A673 (cell line): ENCODE measurements around the gene NOL11. TPM values are rescaled to one million over a fixed set of nuclear protein-coding genes. Genes with fewer than 3 reads are reported as not detected.

Experiments
- BruUV-seq: library from RNA; stranded (reverse); fragments of 400-500 nt; replicated peaks from 2 replicates; lab custom pipeline; 2021; lab: Mats Ljungman, UMichigan
- CTCF ChIA-PET: fragments of 300-600 bp; sonication (Branson Sonifier 250); formaldehyde crosslinking; loops from one replicate; lab custom pipeline; 2022; ENCODE audit warnings: antibody characterized with exemption; lab: Charles Lee
- POLR2A ChIA-PET: fragments of 300-600 bp; sonication (Branson Sonifier 250); formaldehyde crosslinking; loops from one replicate; lab custom pipeline; 2022; ENCODE audit warnings: antibody characterized with exemption; ENCODE audit not compliant: low non-redundant PET; lab: Charles Lee
- DNase-seq: peaks from one replicate; pipeline ENCODE4 v3.0.0-alpha.2; 2015; ENCODE audit warnings: low spot score
- H3K27ac ChIP-seq: fragments of 200-600 bp; sonication (generic); 2 replicates; pipeline ENCODE4 v1.5.1; 2016; ENCODE audit warnings: mixed run types, low read depth, mild to moderate bottlenecking, mixed read lengths, antibody characterized with exemption, low read length; ENCODE audit not compliant: poor library complexity, severe bottlenecking
- H3K27me3 ChIP-seq: fragments of 200-600 bp; sonication (generic); replicated peaks from 2 replicates; pipeline ENCODE4 v1.6.1; 2017; ENCODE audit warnings: mixed run types, low read depth, mild to moderate bottlenecking, mixed read lengths, antibody characterized with exemption, low read length; ENCODE audit not compliant: insufficient read depth, poor library complexity
- H3K36me3 ChIP-seq: fragments of 200-600 bp; sonication (generic); 2 replicates; pipeline ENCODE4 v1.6.1; 2016; ENCODE audit warnings: mixed run types, mild to moderate bottlenecking, mixed read lengths, antibody characterized with exemption, low read length; ENCODE audit not compliant: insufficient read depth, poor library complexity, severe bottlenecking
- H3K4me1 ChIP-seq: fragments of 200-600 bp; sonication (generic); 2 replicates; pipeline ENCODE4 v1.6.1; 2017; ENCODE audit warnings: mixed run types, mild to moderate bottlenecking, mixed read lengths, antibody characterized with exemption, low read length; ENCODE audit not compliant: insufficient read depth, poor library complexity, severe bottlenecking
- H3K4me3 ChIP-seq: fragments of 200-600 bp; sonication (generic); 2 replicates; pipeline ENCODE4 v1.5.1; 2016; ENCODE audit warnings: low read depth, mixed run types, mild to moderate bottlenecking, mixed read lengths, low read length; ENCODE audit not compliant: poor library complexity, severe bottlenecking
- H3K9me3 ChIP-seq: fragments of 200-600 bp; sonication (generic); 2 replicates; pipeline ENCODE4 v1.6.1; 2016; ENCODE audit warnings: mixed run types, low read depth, mild to moderate bottlenecking, mixed read lengths, antibody characterized with exemption, low read length; ENCODE audit not compliant: poor library complexity, severe bottlenecking
- CTCF ChIP-seq: fragments of 300-800, 200-600 bp; sonication (generic); conservative IDR thresholded peaks from 2 replicates; pipeline ENCODE4 v1.5.1; 2017; ENCODE audit warnings: low read depth, mild to moderate bottlenecking, antibody characterized with exemption, low read length, moderate library complexity, mixed read lengths
- EZH2 ChIP-seq: fragments of 200-600 bp; sonication (generic); IDR thresholded peaks from 2 replicates; pipeline ENCODE4 v1.6.1; 2017; ENCODE audit warnings: borderline replicate concordance, low read depth, mild to moderate bottlenecking, mixed read lengths, antibody characterized with exemption, low read length; ENCODE audit not compliant: poor library complexity, severe bottlenecking
- intact Hi-C: fragments of 100-400 bp; cut with micrococcal nuclease; formaldehyde crosslinking; loops from one replicate; pipeline ENCODE4 v1.10.0; 2022; ENCODE audit not compliant: unreplicated experiment
- total RNA-seq: library from RNA; stranded (reverse); gene quantifications from 2 replicates; pipeline ENCODE4 v1.2.3, GENCODE V29; 2021

NOL11 gene
- total RNA-seq, 1 experiment from 2014 or later: 105 TPM

GRCh38 chr17:67675481-67675880 lies 42.3 kb upstream of the NOL11 start:
- intact Hi-C loops: no loop called here
- Histone ChIP-seq H3K36me3 (no peaks in the 10 kb centered on the region), H3K27me3 (no peaks in the 10 kb centered on the region), H3K27ac (no peak overlapping the region), H3K4me1 (no peaks in the 10 kb centered on the region), H3K9me3 (no peaks in the 10 kb centered on the region), H3K4me3 (no peak overlapping the region)
- ChIA-PET POLR2A (no interaction called here), CTCF (no interaction called here)
- BruUV-seq: no TSS peak
- TF ChIP-seq EZH2 (no peak), CTCF (no peak)
- no peak for DNase-seq

- no peak overlapping the region for H3K27ac ChIP-seq
- no peaks in the 10 kb centered on the region for H3K36me3 ChIP-seq
- no peaks in the 10 kb centered on the region for H3K9me3 ChIP-seq
- ChIA-PET POLR2A (no interaction called here), CTCF (no interaction called here)
- peaks cover 4% of the 10 kb centered on the region for H3K4me1 ChIP-seq
- no TSS peak for BruUV-seq
- intact Hi-C loops: no loop called here
- no peak for DNase-seq
- H3K27me3 ChIP-seq: no peaks in the 10 kb centered on the region
- no peak overlapping the region for H3K4me3 ChIP-seq
- TF ChIP-seq EZH2: no peak
- no peak for TF ChIP-seq CTCF
Measured at GRCh38 chr17:67676305-67676704, 41.4 kb upstream of the NOL11 start.

GRCh38 chr17:67678414-67678813 lies 39.3 kb upstream of the NOL11 start:
- POLR2A ChIA-PET: no interaction called here
- Histone ChIP-seq H3K27me3 (no peaks in the 10 kb centered on the region), H3K27ac (no peak overlapping the region), H3K4me3 (no peak overlapping the region), H3K4me1 (peaks cover 14% of the 10 kb centered on the region), H3K36me3 (no peaks in the 10 kb centered on the region), H3K9me3 (no peaks in the 10 kb centered on the region)
- DNase-seq: no peak
- intact Hi-C loops: no loop called here
- TF ChIP-seq CTCF (no peak), EZH2 (no peak)
- CTCF ChIA-PET: no interaction called here
- BruUV-seq: no TSS peak
